HG03139 (cell line): ENCODE data around the gene REXO5.
"Not testable (repeated sequence)": the region's sequence is repeated elsewhere in the genome, so short reads cannot be mapped to it uniquely, and the experiment has no call there.

ENCODE experiments used
- ATAC-seq: cut with Tn5 transposase; IDR thresholded peaks from one replicate; pipeline ENCODE4 v1.9.1; 2021; ENCODE audit not compliant: unreplicated experiment

REXO5 gene

DNA sequence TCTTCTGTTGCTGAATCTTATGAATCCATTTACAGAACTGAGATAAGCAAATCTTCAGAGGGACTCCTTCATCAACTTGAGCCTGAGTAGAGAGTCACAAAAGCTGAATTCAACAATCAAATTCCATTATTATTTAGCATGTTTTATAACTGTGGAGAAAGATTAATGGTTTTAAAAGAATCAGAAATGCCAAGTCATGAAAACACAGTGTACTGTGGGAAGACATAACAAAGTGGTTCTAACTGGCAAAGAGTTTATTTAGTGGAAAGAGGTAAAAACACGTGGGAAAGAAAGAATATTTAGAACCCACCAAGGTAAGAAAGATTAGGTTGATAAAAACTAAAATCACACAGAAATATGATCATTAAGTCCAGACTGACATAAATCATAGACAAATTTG lies 5.0 kb upstream of the REXO5 start:
- ATAC-seq = no peak

DNA sequence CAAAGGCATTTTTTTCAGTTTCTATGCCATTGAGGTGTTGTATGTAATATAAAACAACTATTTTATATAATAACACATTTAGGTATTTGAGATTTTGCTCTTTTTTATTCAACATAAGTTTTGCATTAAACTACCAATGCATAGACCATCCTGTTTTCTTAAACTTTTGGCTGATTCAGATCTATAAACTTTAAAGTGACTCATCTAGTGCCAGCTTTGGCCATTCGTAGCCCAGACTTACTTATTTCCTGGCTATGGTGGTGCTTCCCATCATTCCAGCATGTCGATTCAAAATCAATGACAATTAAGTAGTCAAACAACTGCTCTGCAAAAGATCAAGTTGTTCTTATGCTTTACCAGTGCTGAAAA lies 3.2 kb upstream of the REXO5 start:
- no peak for ATAC-seq

DNA sequence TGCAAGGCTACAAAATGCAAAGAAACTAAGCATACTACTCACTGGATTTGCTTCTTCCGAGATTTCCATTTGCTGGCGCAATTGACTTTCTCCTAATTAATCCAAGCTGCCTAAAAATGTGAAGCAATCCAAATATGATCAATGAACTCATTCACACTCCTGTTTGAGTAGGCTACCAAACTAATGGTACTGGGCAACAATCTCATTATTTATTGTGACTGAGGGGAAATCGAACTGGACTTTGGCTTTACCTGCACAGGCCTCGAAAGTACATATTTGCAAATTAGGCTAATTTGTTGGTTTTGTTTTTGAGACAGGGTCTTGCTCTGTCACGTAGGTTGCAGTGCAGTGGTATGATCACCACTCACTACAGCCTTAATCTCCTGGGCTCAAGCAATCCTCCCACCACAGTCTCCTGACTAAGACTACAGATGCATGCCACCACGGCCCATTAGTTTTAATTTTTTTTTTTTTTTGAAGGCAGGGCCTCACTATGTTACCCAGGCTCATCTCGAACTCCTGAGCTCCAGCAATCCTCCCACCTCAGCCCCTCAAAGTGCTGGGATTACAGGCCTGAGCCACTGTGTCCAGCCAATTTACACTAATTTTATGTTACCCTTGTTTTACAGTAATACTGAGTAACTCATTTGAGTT lies 2.6 kb upstream of the REXO5 start:
- no peak for ATAC-seq

DNA sequence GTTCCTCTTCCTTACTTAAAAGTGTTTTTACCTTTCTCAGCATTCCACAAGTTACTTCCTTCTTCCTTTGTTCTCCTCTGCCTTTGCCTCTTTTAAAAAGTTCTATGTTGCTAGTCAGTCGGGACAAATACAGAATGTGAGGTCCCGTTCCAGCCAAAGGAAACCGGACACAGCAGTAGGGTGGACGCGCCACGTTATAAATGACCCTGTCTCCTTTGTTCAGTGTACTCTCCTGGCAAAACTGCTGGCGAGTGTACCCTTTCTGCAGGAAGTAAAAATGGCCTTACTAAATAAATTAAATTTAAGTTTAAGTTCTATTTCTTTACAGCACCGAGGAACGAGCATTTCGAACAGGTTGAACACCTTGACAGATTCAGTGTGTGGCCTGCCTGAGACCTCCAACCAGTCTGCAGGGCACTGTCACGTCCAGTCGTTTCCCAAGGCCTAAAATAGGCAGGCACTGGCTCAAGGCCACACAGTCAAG lies 601 bp upstream of the REXO5 start:
- ATAC-seq = not testable (repeated sequence)

DNA sequence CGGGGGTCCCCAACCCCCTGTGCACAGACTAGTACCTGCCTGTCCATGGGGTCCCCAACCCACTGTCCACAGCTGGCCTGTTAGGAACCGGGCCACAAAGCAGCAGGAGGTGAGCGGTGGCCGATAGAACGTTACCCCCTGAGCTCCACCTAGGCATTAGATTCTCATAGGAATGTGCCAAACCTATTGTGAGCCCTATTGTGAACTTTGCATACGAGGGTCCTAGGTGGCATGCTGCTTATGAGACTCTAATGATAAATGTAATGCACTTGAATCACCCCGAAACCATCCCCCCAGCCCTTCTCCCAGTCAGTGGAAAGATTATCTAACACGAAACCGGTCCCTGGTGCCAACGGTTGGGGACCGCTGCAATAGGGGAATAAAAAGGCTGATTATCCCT lies 1.5 kb downstream of the REXO5 start:
- no peak for ATAC-seq

DNA sequence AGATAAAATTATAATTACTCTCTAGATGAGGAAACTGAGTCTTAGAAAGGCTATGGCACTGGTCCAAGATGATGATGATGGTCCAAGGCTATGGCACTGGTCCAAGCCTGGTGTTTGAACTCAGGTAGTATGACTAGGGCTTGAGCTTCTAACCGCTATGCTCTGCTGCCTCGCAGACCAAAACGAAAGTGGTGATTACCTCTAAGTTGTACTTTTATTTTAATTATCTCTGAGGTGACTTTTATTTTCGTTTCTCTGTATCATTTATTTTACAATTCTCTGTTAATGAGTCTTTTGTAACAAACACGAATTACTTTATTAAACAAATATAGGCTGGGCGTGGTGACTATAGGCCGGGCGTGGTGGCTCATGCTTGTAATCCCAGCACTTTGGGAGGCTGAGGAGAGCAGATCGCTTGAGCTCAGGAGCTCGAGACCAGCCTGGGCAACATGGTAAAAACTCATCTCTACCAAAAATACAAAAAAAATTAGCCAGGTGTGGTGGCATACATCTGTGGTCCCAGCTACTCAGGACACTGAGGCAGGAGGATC lies 5.6 kb downstream of the REXO5 start:
- ATAC-seq = no peak

DNA sequence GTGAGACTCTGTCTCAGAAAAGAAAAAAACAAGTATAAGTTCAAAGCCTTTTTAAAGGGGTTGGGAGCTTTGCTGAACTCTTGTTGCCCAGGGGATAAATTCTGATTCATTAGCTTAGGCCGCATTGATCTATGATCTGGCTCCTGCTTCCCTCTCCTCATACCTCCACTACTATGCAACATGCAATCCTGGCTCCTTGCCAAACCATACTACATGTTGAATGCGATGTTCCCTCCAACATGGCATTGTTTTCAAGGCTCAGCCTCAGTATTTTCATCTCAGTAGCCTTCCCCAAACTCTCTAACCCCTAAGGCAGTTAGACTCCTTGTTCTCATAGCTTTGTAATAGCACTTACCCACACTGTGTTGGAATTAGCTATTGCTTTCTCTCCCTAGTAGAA lies 6.2 kb downstream of the REXO5 start:
- ATAC-seq = no peak

DNA sequence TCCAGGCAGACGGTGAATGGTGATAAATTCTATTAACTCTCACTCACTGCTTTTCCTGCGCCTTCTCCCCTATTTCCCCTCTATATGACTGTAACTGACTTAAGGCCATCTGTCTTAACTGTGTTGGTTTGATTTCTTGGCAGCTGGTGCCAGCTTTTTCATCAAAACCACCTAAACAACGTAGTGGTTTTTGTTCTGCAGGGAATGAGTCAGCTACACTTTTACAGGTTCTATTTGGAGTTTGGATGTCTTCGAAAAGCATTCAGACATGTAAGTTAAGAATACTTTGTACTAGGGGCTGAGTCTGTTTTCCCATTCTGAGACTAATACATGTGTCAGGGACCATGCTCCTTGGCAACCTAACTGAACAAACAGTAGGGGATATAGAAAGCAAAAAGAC lies 8.5 kb downstream of the REXO5 start:
- ATAC-seq = no peak

DNA sequence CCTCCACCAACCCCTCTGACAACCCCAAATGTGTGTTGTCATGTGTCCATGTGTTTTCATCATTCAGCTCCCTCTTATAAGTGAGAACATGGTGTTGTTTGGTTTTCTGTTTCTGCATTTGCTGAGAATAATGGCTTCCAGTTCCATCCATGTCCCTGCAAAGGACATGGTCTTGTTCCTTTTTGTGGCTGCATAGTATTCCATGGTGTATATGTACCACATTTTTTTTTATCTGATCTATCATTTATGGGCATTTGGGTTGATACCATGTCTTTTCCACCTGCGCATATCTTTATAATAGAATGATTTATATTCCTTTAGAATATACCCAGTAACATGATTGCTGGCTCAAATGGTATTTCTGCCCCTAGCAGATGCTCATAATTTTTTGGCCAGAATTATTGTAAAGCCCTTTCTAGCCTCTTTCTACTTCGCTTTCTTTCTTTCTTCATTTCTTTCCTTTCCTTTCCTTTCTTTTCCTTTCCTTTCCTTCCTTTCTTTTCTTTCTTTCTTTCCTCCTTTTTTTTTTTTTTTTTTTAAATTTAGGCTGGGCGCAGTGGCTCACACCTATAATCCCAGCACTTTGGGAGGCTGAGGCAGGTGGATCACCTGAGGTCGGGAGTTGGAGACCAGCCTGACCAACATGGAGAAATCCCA lies 12.7 kb downstream of the REXO5 start:
- ATAC-seq = no peak

DNA sequence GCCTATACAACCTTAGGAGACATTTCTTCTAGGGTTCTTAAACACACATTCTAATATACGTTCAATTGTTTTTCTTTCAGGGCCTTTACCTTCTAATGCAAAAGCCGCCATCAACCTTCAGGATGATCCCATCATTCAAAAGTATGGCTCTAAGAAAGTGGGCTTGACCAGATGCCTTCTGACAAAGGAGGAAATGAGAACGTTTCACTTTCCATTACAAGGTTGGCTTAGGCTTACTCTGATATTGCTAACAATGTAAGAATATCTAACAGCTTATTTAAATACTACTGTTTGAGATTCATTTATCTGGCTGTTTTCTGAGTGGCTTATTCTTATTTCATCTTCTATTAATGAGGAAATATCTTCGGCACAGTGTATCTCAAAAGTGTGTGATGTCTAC lies 15.4 kb downstream of the REXO5 start:
- no peak for ATAC-seq

DNA sequence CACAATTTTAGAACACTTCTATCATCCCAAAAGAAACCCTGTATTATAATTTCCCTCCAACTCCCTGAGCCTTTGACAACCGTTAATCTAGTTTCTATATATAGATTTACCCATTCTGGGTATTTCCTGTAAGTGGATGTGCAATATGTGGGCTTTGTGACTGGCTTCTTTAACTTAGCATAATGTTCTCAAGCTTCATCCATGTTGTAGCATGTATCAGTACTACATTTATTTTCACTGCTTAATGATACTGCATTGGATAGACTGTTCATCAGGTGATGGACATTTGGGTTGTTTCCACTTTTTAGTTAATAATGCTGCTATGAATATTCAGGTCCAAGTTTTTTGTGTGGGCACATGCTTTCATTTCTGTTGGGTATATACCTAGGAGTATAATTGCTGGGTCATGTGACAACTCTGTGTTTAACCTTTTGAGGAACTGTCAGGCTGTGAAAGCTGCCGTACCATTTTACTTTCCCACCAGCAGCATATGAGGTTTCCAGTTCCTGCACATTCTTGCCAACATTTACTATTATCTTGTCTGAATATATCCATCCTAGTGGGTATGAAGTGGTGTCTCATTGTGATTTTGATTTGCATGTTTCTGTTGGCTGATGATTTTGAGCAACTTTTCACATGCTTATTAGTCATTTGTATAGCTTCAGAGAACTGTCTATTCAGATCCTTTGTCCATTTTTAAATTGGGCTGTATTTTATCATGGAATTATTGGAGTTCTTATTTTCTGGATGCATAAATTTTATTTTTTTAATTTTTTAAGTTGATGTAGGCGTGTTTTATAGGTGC lies 16.4 kb downstream of the REXO5 start:
- ATAC-seq = no peak

DNA sequence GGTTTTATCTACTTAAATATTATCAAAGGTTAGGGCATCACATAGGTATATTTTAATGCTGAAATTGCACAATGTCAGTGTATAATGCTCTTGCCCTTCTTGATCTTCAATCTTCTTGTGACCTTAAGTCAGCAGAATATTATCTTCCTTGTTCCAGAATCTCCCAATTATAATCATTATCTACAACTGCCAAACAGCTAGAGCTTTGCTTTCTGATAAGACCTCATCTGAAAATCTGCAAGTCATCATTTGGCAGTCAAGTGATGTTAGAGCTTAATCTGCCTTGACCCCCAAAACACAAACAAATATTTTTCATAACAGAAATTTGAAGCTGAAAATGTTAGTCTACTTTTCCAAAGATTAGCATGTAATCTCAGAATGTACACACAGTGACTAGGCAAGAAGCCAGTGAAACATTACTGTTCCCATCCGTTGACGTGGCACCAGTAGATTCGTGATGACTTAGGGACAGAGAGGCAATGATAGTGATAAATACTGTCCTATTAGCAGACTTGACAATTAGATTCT lies 19.8 kb downstream of the REXO5 start:
- ATAC-seq = no peak

DNA sequence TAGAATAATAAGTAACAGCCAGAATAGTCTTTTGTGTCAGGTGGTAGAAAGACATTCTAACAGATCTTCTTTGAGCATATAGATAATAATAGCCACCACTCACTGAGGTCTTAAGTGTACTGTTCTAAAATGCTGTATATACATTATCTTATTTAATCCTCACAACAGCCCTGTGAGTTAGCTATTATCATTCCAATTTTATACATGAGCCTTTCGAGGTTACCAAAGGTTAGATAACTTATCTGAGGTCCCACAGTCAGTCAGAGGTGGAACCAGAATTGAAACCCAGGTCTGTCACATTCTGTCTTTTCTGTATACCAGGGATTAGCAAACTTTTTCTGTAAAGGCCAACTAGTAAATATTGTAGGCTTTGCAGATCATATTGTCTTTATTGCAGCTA lies 23.2 kb downstream of the REXO5 start:
- ATAC-seq = no peak

DNA sequence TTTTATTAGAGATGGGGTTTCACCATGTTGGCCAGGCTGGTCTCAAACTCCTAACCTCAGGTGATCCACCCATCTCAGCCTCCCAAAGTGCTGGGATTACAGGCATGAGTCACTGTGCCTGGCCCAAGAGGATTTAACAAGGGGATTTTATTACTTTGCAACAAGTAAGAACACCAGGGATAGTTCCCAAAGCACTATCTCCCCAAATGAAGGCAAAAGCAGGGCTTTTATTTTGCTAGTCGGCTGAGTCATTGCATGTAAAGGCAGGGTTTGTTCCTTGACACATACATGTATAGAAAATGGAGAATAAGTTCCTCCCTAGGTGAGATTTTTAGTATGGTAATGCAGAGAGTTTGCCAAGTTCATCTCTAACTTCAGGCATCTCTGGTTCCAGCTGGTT lies 24.0 kb downstream of the REXO5 start:
- no peak for ATAC-seq

DNA sequence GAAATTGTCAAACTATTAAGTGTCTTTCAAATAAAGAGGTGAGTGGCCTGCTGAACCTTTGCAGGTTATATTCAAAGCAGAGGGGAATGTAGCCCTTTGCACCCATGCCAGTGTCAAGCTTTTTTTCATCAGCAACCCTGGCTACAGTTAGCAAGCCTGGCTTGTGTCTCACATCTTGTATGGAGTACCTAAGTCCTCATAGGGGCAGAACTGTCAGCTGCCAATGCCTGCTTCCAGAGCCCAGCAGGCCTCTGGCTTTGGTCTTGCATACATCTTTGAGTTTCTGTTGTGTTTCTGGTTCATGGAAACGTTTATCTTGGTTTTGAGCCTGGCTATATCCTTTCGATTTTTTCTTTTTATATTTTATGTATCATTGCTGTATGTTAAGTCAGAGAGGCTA lies 26.8 kb downstream of the REXO5 start:
- no peak for ATAC-seq

DNA sequence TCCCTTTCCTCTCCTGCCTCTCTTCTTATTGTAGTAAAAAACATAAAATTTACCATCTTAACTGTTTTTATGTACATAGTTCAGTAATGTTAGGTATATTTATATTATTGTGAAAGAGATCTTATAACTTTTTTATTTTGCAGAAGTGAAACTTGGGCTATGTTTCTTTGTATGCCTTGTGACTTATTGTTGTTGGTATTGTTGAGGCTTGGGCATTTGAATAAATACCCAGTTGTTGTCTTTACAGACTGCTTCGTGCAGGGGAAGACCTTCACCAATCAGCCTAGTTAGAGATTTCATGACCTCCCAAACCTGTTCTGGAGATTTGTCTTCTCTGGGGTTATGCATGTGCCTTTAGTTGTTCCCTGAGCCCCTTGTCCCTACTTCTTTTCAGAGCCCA lies 31.9 kb downstream of the REXO5 start:
- ATAC-seq = no peak

DNA sequence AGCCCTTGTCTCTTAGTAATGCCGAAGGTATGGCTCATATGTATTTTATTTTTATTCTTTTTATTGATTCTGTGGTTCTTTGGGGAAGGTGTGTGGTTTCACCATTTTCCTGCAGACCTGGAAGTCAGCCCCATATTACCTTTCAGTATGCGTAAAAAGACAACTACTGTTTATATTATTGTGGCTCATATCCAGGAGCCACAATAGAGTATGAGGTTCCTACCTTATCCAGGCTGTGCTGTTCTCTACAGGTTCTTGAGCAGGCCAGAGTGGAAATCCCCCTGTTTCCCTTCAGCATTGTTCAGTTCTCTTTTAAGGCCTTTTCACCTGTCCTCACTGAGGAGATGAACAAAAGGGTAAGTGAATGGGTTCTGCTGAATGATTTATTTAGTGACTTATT lies 33.2 kb downstream of the REXO5 start:
- no peak for ATAC-seq

DNA sequence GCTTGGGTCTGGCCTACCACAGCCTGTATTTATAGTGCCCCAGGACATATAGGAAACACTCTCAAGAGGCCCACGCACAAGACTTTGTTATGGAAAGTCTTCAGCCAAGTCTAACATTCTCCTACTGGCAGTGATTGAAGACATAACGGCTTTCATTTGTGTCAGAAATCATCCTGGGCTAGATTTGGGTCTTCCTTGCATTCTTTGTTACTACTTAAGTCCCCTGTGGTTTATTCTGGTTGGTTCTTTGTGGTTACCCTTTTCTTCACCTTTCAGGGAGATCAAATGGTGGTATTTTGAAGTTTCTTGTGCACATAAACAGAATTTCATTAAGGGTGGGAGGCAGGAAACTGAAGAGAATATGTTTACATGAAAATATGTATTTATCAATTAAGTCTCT lies 37.7 kb downstream of the REXO5 start:
- no peak for ATAC-seq

DNA sequence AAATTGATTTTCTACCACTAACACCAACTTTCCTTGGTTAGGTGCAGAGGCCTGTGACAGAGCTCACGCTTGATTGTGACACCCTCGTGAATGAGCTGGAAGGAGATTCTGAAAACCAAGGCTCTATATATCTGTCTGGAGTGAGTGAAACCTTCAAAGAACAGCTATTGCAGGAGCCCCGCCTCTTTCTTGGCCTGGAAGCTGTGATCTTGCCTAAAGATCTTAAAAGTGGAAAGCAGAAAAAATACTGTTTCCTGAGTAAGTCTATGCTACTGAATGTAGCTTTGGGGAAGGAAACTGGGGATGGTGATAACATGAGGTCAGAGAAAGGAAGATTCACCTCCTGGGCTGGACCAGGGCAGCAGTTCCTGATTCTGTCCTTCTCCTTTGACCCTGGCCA lies 38.3 kb downstream of the REXO5 start:
- ATAC-seq = no peak

DNA sequence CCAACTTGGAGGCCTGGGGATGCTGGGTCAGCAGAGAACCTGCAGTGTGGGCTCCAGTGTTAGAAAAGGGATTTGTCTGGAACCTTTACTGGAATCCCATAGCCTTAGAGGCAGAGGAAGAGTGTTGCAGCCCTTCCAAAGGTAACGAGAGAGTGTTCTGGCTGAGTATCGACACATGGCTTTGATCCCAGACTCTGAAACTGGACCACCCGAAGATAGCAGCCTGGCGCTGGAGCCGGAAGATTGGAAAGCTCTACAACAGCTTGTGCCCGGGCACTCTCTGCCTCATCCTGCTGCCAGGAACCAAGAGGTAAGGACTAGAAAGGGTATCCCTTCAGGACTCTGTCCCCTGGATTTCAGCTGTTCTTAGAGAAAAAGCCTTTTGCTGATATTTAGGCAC lies 39.7 kb downstream of the REXO5 start:
- no peak for ATAC-seq

DNA sequence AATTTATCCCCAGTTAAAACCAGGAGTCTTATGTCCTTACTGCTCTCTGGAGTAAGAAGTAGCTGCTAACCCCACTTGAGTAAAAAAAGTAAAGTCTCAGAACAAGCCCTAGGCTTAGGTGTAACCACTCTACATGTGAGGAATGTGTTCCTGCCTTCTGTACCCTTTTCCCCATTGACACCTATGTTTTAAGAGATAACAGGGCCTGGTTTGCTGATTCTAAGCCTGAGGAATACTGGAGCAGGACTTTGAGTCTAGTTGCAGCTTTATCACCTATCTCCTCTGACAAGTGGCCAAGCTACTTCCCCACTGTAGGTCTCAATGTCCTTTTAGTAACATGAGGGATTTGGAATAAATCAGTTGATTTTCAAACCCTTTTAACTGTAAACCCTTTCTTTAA lies 40.2 kb downstream of the REXO5 start:
- ATAC-seq = no peak

DNA sequence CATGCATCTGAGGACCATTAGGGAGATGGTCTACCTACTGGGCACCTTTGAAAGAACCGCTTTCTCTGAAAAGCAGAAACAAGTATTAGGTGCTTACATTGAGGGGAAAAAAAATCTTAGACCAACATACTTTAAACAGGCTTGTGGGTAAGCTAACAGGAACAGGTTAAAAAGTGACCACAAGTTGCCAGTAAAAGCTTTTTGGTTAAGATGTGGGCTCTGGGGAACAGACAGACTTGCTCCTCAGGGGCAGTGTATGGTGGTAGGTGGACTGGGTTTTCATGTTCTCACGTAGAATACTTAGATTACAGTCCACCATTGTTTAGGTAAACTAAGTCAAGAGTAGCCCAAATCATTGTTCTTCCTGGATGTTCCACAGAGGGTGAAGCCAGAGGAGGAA lies 41.2 kb downstream of the REXO5 start:
- ATAC-seq = no peak
